GM12878 (cell line): ENCODE data around the gene SLC19A1. TPM values are rescaled to one million over a fixed set of nuclear protein-coding genes. Genes with fewer than 3 reads are reported as not detected.

Experiments
- ATAC-seq: fragments of 200-7000 bp; cut with Tn5 transposase; 3 replicates; pipeline ENCODE4 v1.9.1; 2020; ENCODE audit warnings: mild to moderate bottlenecking, moderate library complexity
- BruUV-seq: library from RNA; stranded (reverse); fragments of 400-500 nt; replicated peaks from 2 replicates; lab custom pipeline; 2021; lab: Mats Ljungman, UMichigan
- CTCF ChIA-PET: fragments of 300-600 bp; sonication (Branson Sonifier 250); formaldehyde crosslinking; extraction: SDS; loops from one replicate; lab custom pipeline; 2021; ENCODE audit warnings: inconsistent platforms; lab: Yijun Ruan, JAX
- POLR2A ChIA-PET: fragments of 350-600 bp; formaldehyde crosslinking; extraction: SDS; loops from one replicate; lab custom pipeline; 2021; ENCODE audit warnings: inconsistent platforms; lab: Charles Lee
- RAD21 ChIA-PET: fragments of 300-600 bp; sonication (Branson Sonifier 250); formaldehyde crosslinking; loops from one replicate; lab custom pipeline; 2023; ENCODE audit warnings: antibody characterized with exemption; ENCODE audit not compliant: unreplicated experiment; lab: Charles Lee
- SMC1A ChIA-PET: fragments of 300-600 bp; sonication (Branson Sonifier 250); formaldehyde crosslinking; loops from one replicate; lab custom pipeline; 2023; ENCODE audit not compliant: unreplicated experiment, uncharacterized antibody; lab: Charles Lee
- DNase-seq: peaks from one replicate; pipeline ENCODE4 v3.0.0-alpha.2; 2011; ENCODE audit warnings: low read depth, low spot score
- FAIRE-seq: peaks from 3 replicates; lab custom pipeline; 2011; peaks lifted over from hg19 to GRCh38; lab: Jason Lieb, UNC
- H2AFZ ChIP-seq: 2 replicates; pipeline ENCODE4 v1.6.0; 2011; ENCODE audit warnings: low read depth, low read length, control low read depth; ENCODE audit not compliant: control insufficient read depth
- H3K27ac ChIP-seq: 2 replicates; pipeline ENCODE4 v1.5.1; 2011; ENCODE audit warnings: control low read depth; ENCODE audit not compliant: control insufficient read depth, insufficient read depth
- H3K27me3 ChIP-seq, 2 experiments: replicated peaks in 1 of 2; 2 replicates each; pipeline versions ENCODE4 v1.6.0 to v1.6.1; 2011; ENCODE audit warnings: low read length in 1 of 2; ENCODE audit not compliant: control insufficient read depth in 2 of 2, insufficient read depth in 2 of 2
- H3K36me3 ChIP-seq, 2 experiments: 2 replicates each; pipeline ENCODE4 v1.5.1; 2011; ENCODE audit warnings: low read length in 1 of 2; ENCODE audit not compliant: control insufficient read depth in 2 of 2, insufficient read depth in 2 of 2
- H3K4me1 ChIP-seq: 2 replicates; pipeline ENCODE4 v1.6.1; 2011; ENCODE audit warnings: mild to moderate bottlenecking, low read length, moderate library complexity, mixed read lengths; ENCODE audit not compliant: control insufficient read depth, insufficient read depth
- H3K4me2 ChIP-seq: 2 replicates; pipeline ENCODE4 v1.6.0; 2011; ENCODE audit warnings: control low read depth; ENCODE audit not compliant: control insufficient read depth, insufficient read depth
- H3K4me3 ChIP-seq: fragments of 200-600 bp; sonication (generic); 2 replicates; pipeline ENCODE4 v1.5.1; 2016
- H3K79me2 ChIP-seq: 2 replicates; pipeline ENCODE4 v1.6.0; 2011; ENCODE audit warnings: low read length; ENCODE audit not compliant: control insufficient read depth, insufficient read depth
- H3K9ac ChIP-seq: 2 replicates; pipeline ENCODE4 v1.8.0; 2011; ENCODE audit warnings: low read length, control low read depth, mixed read lengths; ENCODE audit not compliant: control insufficient read depth, insufficient read depth
- H3K9me3 ChIP-seq: replicated peaks from 3 replicates; pipeline ENCODE4 v1.5.1; 2011; ENCODE audit warnings: mild to moderate bottlenecking, low read length; ENCODE audit not compliant: control insufficient read depth, insufficient read depth
- H4K20me1 ChIP-seq: 2 replicates; pipeline ENCODE4 v1.6.0; 2011; ENCODE audit not compliant: control insufficient read depth, insufficient read depth
- BRCA1 ChIP-seq: IDR thresholded peaks from 2 replicates; pipeline ENCODE4 v1.6.1; 2011; ENCODE audit warnings: low read depth, low read length, improper control_type of control experiment
- HDAC2 ChIP-seq: fragments of 200-600 bp; sonication (generic); IDR thresholded peaks from 2 replicates; pipeline ENCODE4 v1.6.1; 2017
- KDM1A ChIP-seq: fragments of 200-600 bp; sonication (generic); IDR thresholded peaks from 2 replicates; pipeline ENCODE4 v1.6.1; 2016; ENCODE audit warnings: borderline replicate concordance
- NFYA ChIP-seq: IDR thresholded peaks from 2 replicates; pipeline ENCODE4 v1.6.1; 2011; ENCODE audit warnings: low read depth, mild to moderate bottlenecking, low read length, improper control_type of control experiment, borderline replicate concordance
- SPI1 ChIP-seq: IDR thresholded peaks from 2 replicates; pipeline ENCODE4 v1.6.1; 2011; ENCODE audit warnings: low read depth, mild to moderate bottlenecking, low read length, moderate library complexity, borderline replicate concordance; ENCODE audit not compliant: insufficient read depth
- SREBF1 ChIP-seq: IDR thresholded peaks from 2 replicates; pipeline ENCODE4 v1.6.1; 2012; ENCODE audit warnings: mild to moderate bottlenecking, low read length
- SRF ChIP-seq, 2 experiments: IDR thresholded peaks; 2 replicates each; pipeline ENCODE4 v1.6.1; 2011; ENCODE audit warnings: low read depth in 2 of 2, low read length in 2 of 2, mild to moderate bottlenecking in 1 of 2, moderate library complexity in 1 of 2
- WRNIP1 ChIP-seq: IDR thresholded peaks from 2 replicates; pipeline ENCODE4 v1.6.1; 2011; ENCODE audit warnings: low read depth, low read length, improper control_type of control experiment, borderline replicate concordance
- ZBED1 ChIP-seq: IDR thresholded peaks from 2 replicates; pipeline ENCODE4 v1.6.1; 2016; ENCODE audit warnings: borderline replicate concordance
- WGBS: methylation state at CpG from one replicate; pipeline ENCODE4 v1.1.6; 2016; ENCODE audit warnings: low lambda C conversion rate; ENCODE audit not compliant: insufficient replicate concordance, insufficient coverage; ENCODE audit errors: missing lambda C conversion rate; 5-methylcytosine and 5-hydroxymethylcytosine counted together
- in situ Hi-C: fragments of 300-500 bp; cut with MboI; formaldehyde crosslinking; loops from 9 replicates; pipeline ENCODE4 v1.14.3; 2018; ENCODE audit warnings: mixed read lengths
- intact Hi-C: fragments of 100-400 bp; cut with micrococcal nuclease; formaldehyde crosslinking; loops from one replicate; pipeline ENCODE4 v1.14.2; 2022; ENCODE audit not compliant: unreplicated experiment
- polyA plus RNA-seq, 11 experiments: library from polyadenylated mRNA; depleted of rRNA in 4 of 11; unstranded in 6 of 11; stranded (reverse) in 5 of 11; fragments of >200 nt; fragmentation: Nextera tagmentation in 4 of 11; fragmentation: Illumina TruSeq in 1 of 11; extraction: Ambion mirVana in 4 of 11; extraction: Trizol in 1 of 11; gene quantifications; 1 replicate in 1 of 11; 2 replicates in 10 of 11; pipeline versions ENCODE4 v1.2.1 to v1.2.3, GENCODE V29; 2011 to 2016; ENCODE audit warnings: inconsistent platforms in 2 of 11, missing spikeins in 2 of 11, low read depth in 1 of 11
- total RNA-seq, 4 experiments: library from RNA; depleted of rRNA in 3 of 4; stranded (reverse); fragments of >200 nt in 3 of 4; fragmentation: Illumina TruSeq in 1 of 4; extraction: Trizol in 1 of 4; gene quantifications; 2 replicates each; pipeline versions ENCODE4 v1.2.1 to v1.2.3, GENCODE V29; 2013 to 2021
- TF ChIP-seq, protein P1 (sequence below): IDR thresholded peaks from 2 replicates; pipeline ENCODE4 v1.6.1; 2012; ENCODE audit warnings: low read depth, low read length, improper control_type of control experiment
- TF ChIP-seq, protein P2 (sequence below): fragments of 450-650 bp; IDR thresholded peaks from 2 replicates; pipeline ENCODE4 v1.6.1; 2017; ENCODE audit warnings: mild to moderate bottlenecking
- TF ChIP-seq, protein P3 (sequence below): fragments of 450-650 bp; IDR thresholded peaks from 2 replicates; pipeline ENCODE4 v1.6.1; 2017; ENCODE audit warnings: mild to moderate bottlenecking, low read depth, inconsistent platforms; ENCODE audit not compliant: poor library complexity, severe bottlenecking
- TF ChIP-seq, protein P4 (sequence below): IDR thresholded peaks from 2 replicates; pipeline ENCODE4 v1.6.1; 2012; ENCODE audit warnings: mild to moderate bottlenecking, low read depth, low read length
- TF ChIP-seq, protein P5 (sequence below): IDR thresholded peaks from 2 replicates; pipeline ENCODE4 v1.6.1; 2011; ENCODE audit warnings: borderline replicate concordance, low read depth, mild to moderate bottlenecking, moderate library complexity, mixed read lengths, low read length; ENCODE audit not compliant: insufficient read depth; ENCODE audit errors: extremely low read length

SLC19A1 gene
- total and polyA plus RNA-seq, 10 of the 15 experiments (the other 5 are each of a cell fraction or from before 2014, with no cell fraction given): 0.42 to 49.7 (median 12.2) TPM

DNA sequence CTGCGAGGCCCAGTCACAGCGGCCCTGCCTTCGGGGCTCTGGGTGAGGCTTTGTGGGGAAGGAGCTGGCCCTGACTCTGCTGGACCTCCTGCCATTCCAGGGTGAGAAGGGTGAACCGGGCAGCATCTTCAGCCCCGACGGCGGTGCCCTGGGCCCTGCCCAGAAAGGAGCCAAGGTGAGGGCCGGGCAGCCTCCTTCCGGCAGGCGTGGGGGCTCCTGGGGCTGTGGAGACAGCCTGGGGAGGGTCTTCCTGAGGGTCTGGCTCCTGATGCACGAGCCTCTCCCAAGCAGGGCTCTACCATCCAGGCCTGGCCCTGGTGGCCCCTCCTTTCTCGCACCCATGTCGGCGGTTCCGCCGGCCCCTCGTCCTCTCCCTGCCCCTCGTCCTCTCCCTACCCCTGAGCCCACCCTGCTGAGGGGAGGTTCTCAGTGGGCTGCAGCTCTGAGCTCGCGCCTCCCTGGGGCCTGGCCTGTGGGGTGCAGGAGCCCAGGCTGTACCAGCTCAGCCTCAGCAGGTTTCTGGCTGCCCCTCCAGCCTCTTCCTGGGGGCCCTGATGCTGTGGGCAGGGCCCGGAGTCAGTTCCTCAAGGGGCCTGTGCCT, 48.7 kb downstream of the SLC19A1 start:
- 42% methylated on average over 15 of the region's 21 CpGs for WGBS
- no peak for TF ChIP-seq SREBF1
- TF ChIP-seq, protein P1, sequence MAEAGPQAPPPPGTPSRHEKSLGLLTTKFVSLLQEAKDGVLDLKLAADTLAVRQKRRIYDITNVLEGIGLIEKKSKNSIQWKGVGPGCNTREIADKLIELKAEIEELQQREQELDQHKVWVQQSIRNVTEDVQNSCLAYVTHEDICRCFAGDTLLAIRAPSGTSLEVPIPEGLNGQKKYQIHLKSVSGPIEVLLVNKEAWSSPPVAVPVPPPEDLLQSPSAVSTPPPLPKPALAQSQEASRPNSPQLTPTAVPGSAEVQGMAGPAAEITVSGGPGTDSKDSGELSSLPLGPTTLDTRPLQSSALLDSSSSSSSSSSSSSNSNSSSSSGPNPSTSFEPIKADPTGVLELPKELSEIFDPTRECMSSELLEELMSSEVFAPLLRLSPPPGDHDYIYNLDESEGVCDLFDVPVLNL: no peak
- TF ChIP-seq HDAC2: no peak
- no peak for TF ChIP-seq WRNIP1
- no peak for TF ChIP-seq NFYA
- no peak for TF ChIP-seq SRF (IDR thresholded peaks at IDR 0.05; ENCODE audit: low read depth in 2 of 2, low read length in 2 of 2)
- TF ChIP-seq KDM1A: no peak
- TF ChIP-seq, protein P2, sequence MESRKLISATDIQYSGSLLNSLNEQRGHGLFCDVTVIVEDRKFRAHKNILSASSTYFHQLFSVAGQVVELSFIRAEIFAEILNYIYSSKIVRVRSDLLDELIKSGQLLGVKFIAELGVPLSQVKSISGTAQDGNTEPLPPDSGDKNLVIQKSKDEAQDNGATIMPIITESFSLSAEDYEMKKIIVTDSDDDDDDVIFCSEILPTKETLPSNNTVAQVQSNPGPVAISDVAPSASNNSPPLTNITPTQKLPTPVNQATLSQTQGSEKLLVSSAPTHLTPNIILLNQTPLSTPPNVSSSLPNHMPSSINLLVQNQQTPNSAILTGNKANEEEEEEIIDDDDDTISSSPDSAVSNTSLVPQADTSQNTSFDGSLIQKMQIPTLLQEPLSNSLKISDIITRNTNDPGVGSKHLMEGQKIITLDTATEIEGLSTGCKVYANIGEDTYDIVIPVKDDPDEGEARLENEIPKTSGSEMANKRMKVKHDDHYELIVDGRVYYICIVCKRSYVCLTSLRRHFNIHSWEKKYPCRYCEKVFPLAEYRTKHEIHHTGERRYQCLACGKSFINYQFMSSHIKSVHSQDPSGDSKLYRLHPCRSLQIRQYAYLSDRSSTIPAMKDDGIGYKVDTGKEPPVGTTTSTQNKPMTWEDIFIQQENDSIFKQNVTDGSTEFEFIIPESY: no peak
- TF ChIP-seq, protein P3, sequence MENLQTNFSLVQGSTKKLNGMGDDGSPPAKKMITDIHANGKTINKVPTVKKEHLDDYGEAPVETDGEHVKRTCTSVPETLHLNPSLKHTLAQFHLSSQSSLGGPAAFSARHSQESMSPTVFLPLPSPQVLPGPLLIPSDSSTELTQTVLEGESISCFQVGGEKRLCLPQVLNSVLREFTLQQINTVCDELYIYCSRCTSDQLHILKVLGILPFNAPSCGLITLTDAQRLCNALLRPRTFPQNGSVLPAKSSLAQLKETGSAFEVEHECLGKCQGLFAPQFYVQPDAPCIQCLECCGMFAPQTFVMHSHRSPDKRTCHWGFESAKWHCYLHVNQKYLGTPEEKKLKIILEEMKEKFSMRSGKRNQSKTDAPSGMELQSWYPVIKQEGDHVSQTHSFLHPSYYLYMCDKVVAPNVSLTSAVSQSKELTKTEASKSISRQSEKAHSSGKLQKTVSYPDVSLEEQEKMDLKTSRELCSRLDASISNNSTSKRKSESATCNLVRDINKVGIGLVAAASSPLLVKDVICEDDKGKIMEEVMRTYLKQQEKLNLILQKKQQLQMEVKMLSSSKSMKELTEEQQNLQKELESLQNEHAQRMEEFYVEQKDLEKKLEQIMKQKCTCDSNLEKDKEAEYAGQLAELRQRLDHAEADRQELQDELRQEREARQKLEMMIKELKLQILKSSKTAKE: no peak
- TF ChIP-seq, protein P4, sequence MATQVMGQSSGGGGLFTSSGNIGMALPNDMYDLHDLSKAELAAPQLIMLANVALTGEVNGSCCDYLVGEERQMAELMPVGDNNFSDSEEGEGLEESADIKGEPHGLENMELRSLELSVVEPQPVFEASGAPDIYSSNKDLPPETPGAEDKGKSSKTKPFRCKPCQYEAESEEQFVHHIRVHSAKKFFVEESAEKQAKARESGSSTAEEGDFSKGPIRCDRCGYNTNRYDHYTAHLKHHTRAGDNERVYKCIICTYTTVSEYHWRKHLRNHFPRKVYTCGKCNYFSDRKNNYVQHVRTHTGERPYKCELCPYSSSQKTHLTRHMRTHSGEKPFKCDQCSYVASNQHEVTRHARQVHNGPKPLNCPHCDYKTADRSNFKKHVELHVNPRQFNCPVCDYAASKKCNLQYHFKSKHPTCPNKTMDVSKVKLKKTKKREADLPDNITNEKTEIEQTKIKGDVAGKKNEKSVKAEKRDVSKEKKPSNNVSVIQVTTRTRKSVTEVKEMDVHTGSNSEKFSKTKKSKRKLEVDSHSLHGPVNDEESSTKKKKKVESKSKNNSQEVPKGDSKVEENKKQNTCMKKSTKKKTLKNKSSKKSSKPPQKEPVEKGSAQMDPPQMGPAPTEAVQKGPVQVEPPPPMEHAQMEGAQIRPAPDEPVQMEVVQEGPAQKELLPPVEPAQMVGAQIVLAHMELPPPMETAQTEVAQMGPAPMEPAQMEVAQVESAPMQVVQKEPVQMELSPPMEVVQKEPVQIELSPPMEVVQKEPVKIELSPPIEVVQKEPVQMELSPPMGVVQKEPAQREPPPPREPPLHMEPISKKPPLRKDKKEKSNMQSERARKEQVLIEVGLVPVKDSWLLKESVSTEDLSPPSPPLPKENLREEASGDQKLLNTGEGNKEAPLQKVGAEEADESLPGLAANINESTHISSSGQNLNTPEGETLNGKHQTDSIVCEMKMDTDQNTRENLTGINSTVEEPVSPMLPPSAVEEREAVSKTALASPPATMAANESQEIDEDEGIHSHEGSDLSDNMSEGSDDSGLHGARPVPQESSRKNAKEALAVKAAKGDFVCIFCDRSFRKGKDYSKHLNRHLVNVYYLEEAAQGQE: no peak
- TF ChIP-seq SPI1: no peak
- TF ChIP-seq ZBED1: no peak
- TF ChIP-seq, protein P5, sequence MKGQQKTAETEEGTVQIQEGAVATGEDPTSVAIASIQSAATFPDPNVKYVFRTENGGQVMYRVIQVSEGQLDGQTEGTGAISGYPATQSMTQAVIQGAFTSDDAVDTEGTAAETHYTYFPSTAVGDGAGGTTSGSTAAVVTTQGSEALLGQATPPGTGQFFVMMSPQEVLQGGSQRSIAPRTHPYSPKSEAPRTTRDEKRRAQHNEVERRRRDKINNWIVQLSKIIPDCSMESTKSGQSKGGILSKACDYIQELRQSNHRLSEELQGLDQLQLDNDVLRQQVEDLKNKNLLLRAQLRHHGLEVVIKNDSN: no peak
- TF ChIP-seq BRCA1: no peak

More for the DNA sequence above, 48.7 kb downstream of the SLC19A1 start:
- BruUV-seq: no TSS peak
- ATAC-seq (no peak), FAIRE-seq (no peak), DNase-seq (no peak)
- SMC1A ChIA-PET: no interaction called here
- Histone ChIP-seq H2AFZ (no peak overlapping the region), H3K4me1 (no peaks in the 10 kb centered on the region), H3K27ac (no peak overlapping the region), H3K36me3 (no peaks in the 10 kb centered on the region), H3K79me2 (no peaks in the 10 kb centered on the region), H4K20me1 (no peaks in the 10 kb centered on the region), H3K9ac (no peak overlapping the region), H3K27me3 (no peaks in the 10 kb centered on the region), H3K9me3 (no peaks in the 10 kb centered on the region; the same call in 2 of the 3 replicates), H3K4me3 (no peak overlapping the region), H3K4me2 (no peak overlapping the region)
- in situ Hi-C loops (no loop called here), intact Hi-C loops (no loop called here)
- RAD21 ChIA-PET: no interaction called here
- POLR2A ChIA-PET: no interaction called here
- CTCF ChIA-PET: no interaction called here
